Ishikawa (cell line): Measurements from ENCODE around the gene NFIX.

Source experiments
- MAX ChIP-seq: IDR thresholded peaks from 2 replicates; pipeline ENCODE4 v1.6.1; 2012
- RAD21 ChIP-seq: IDR thresholded peaks from 2 replicates; pipeline ENCODE4 v1.6.1; 2012; ENCODE audit warnings: low read depth
- REST ChIP-seq: IDR thresholded peaks from 2 replicates; pipeline ENCODE4 v1.6.1; 2012; ENCODE audit warnings: low read depth, mild to moderate bottlenecking

GRCh38 chr19:13053761-13054625 is 58.7 kb downstream of the NFIX start:
- TF ChIP-seq RAD21 = peak; percentile 6; the same call in 1 of the 2 replicates
- TF ChIP-seq REST = no peak; the same call in 1 of the 2 replicates
- TF ChIP-seq MAX = peak; percentile 62; the same call in 1 of the 2 replicates
